Kidney tubule cell (primary cell): Measurements from ENCODE around the gene IL9R.
A peak's percentile ranks its signal among the peaks of the same experiment; 100 is the strongest.
"Not testable (repeated sequence)": the region's sequence is repeated elsewhere in the genome, so short reads cannot be mapped to it uniquely, and the experiment has no call there.

ENCODE experiments used
- DNase-seq: peaks from one replicate; pipeline ENCODE4 v3.0.0-alpha.2; 2018; ENCODE audit warnings: low spot score

Gene IL9R

GRCh38 chrX:155998761-155999510 is 1.4 kb downstream of the IL9R start:
- no peak for DNase-seq

GRCh38 chrX:155999751-156000150 is 2.3 kb downstream of the IL9R start:
- peak; percentile 15 for DNase-seq

- DNase-seq, result peak; percentile 39
These were observed 2.9 kb downstream of the IL9R start for GRCh38 chrX:156000361-156000926.

- DNase-seq, result no peak
These were observed 3.6 kb downstream of the IL9R start for GRCh38 chrX:156001001-156001666.

GRCh38 chrX:156001667-156002021 is 4.1 kb downstream of the IL9R start:
- no peak for DNase-seq

- no peak for DNase-seq
These were observed 5.0 kb downstream of the IL9R start for GRCh38 chrX:156002507-156002906.

GRCh38 chrX:156003486-156004185 is 6.1 kb downstream of the IL9R start:
- DNase-seq, result peak; percentile 10

GRCh38 chrX:156004256-156004655 is 6.8 kb downstream of the IL9R start:
- peak; percentile 17 for DNase-seq

- DNase-seq, result no peak
These were observed 7.2 kb downstream of the IL9R start for GRCh38 chrX:156004740-156005139.

- no peak for DNase-seq
These were observed 7.6 kb downstream of the IL9R start for GRCh38 chrX:156005144-156005543.

GRCh38 chrX:156006468-156006867 is 9.0 kb downstream of the IL9R start:
- not testable (repeated sequence) for DNase-seq

- not testable (repeated sequence) for DNase-seq
These were observed 10.9 kb downstream of the IL9R start for GRCh38 chrX:156008379-156008778.

GRCh38 chrX:156008915-156009314 is 11.4 kb downstream of the IL9R start:
- DNase-seq, result no peak

GRCh38 chrX:156009691-156010090 is 12.2 kb downstream of the IL9R start:
- not testable (repeated sequence) for DNase-seq

- DNase-seq, result not testable (repeated sequence)
These were observed 15.9 kb downstream of the IL9R start for GRCh38 chrX:156013286-156013953.

GRCh38 chrX:156019846-156020245 is 22.4 kb downstream of the IL9R start:
- DNase-seq, result not testable (repeated sequence)

GRCh38 chrX:156023002-156023401 is 25.5 kb downstream of the IL9R start:
- DNase-seq, result not testable (repeated sequence)

- DNase-seq, result not testable (repeated sequence)
These were observed 27.5 kb downstream of the IL9R start for GRCh38 chrX:156024949-156025492.

- DNase-seq, result not testable (repeated sequence)
These were observed 31.2 kb downstream of the IL9R start for GRCh38 chrX:156028653-156029237.

- DNase-seq, result not testable (repeated sequence)
These were observed 31.8 kb downstream of the IL9R start for GRCh38 chrX:156029296-156029695.

- DNase-seq, result not testable (repeated sequence)
These were observed 32.4 kb downstream of the IL9R start for GRCh38 chrX:156029707-156030442.
